Measurements from ENCODE around the gene SHB. TPM values are rescaled to one million over a fixed set of nuclear protein-coding genes. Genes with fewer than 3 reads are reported as not detected.

The SHB gene
- total RNA-seq, 1 experiment from 2014 or later = 29.6 TPM

DNA sequence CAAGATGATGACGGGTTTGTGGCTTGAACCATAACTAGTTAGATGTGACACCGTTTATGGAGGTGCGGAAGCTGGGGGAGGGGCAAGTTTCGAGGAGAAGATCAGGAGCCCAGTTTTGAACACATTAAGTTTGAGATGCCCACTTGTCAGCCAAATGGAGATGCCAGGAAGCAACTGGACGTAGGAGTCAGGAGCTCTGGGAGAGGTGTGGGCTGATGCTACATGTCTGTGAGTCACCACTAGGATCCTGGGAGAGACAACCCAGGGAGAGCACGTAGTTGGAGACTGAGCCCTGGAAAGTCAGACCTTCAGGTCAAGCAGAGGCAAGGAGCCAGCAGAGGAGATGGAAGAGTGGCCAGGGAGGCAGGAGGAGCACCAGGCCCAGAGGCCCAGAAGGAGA lies 116.3 kb downstream of the SHB start:
- ChIA-PET POLR2A (interaction anchor here (0.9 to 1.1 kb wide), 2 partner anchors 12 to 72 kb away, joined by 3 read pairs; no protein-coding TSS in a partner anchor), CTCF (no interaction called here)
- TF ChIP-seq, protein P1, sequence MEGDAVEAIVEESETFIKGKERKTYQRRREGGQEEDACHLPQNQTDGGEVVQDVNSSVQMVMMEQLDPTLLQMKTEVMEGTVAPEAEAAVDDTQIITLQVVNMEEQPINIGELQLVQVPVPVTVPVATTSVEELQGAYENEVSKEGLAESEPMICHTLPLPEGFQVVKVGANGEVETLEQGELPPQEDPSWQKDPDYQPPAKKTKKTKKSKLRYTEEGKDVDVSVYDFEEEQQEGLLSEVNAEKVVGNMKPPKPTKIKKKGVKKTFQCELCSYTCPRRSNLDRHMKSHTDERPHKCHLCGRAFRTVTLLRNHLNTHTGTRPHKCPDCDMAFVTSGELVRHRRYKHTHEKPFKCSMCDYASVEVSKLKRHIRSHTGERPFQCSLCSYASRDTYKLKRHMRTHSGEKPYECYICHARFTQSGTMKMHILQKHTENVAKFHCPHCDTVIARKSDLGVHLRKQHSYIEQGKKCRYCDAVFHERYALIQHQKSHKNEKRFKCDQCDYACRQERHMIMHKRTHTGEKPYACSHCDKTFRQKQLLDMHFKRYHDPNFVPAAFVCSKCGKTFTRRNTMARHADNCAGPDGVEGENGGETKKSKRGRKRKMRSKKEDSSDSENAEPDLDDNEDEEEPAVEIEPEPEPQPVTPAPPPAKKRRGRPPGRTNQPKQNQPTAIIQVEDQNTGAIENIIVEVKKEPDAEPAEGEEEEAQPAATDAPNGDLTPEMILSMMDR (IDR thresholded peaks at IDR 0.05; ENCODE audit: unreplicated experiment) = no peak
- Mint-ChIP-seq H3K9me3 (ENCODE audit: unreplicated experiment) (no peaks in the 10 kb centered on the region), H3K4me3 (ENCODE audit: unreplicated experiment) (no peak overlapping the region), H3K4me1 (ENCODE audit: insufficient read depth, unreplicated experiment) (peaks cover 35% of the 10 kb centered on the region), H3K27ac (ENCODE audit: low read depth, unreplicated experiment) (peak overlapping the region; percentile 16), H3K36me3 (ENCODE audit: insufficient read depth, unreplicated experiment) (peaks cover 33% of the 10 kb centered on the region), H3K27me3 (ENCODE audit: insufficient read depth, unreplicated experiment) (no peaks in the 10 kb centered on the region)
- peak; percentile 89 for DNase-seq (ENCODE audit: unreplicated experiment)
- no TSS peak for BruUV-seq (replicated peaks)
- intact Hi-C loops (cut with micrococcal nuclease) = loop anchor here (2.0 kb wide), 1 partner anchor 14 kb away; no protein-coding TSS in a partner anchor

GRCh38 chr9:37951671-37952449 lies 117.2 kb downstream of the SHB start:
- BruUV-seq (replicated peaks) = no TSS peak
- TF ChIP-seq, protein P1 (IDR thresholded peaks at IDR 0.05; ENCODE audit: unreplicated experiment) = no peak
- no peaks in the 10 kb centered on the region for H3K27me3 Mint-ChIP-seq (ENCODE audit: insufficient read depth, unreplicated experiment)
- no peak overlapping the region for H3K27ac Mint-ChIP-seq (ENCODE audit: low read depth, unreplicated experiment)
- H3K9me3 Mint-ChIP-seq (ENCODE audit: unreplicated experiment) = no peaks in the 10 kb centered on the region
- no peak for DNase-seq (ENCODE audit: unreplicated experiment)
- intact Hi-C loops (cut with micrococcal nuclease) = loop anchor here (2.0 kb wide), 1 partner anchor 15 kb away; no protein-coding TSS in a partner anchor
- H3K4me1 Mint-ChIP-seq (ENCODE audit: insufficient read depth, unreplicated experiment) = peaks cover 35% of the 10 kb centered on the region
- CTCF ChIA-PET = interaction anchor here (0.7 kb wide), 2 partner anchors 34 to 137 kb away, joined by 3 to 4 read pairs; no protein-coding TSS in a partner anchor
- POLR2A ChIA-PET = interaction anchor here (1.0 to 1.1 kb wide), 2 partner anchors 11 to 55 kb away, joined by 3 read pairs; no protein-coding TSS in a partner anchor
- H3K4me3 Mint-ChIP-seq (ENCODE audit: unreplicated experiment) = no peak overlapping the region
- peaks cover 33% of the 10 kb centered on the region for H3K36me3 Mint-ChIP-seq (ENCODE audit: insufficient read depth, unreplicated experiment)

GRCh38 chr9:37950561-37950960 lies 118.5 kb downstream of the SHB start:
- H3K9me3 Mint-ChIP-seq (ENCODE audit: unreplicated experiment) = no peaks in the 10 kb centered on the region
- no peak overlapping the region for H3K4me3 Mint-ChIP-seq (ENCODE audit: unreplicated experiment)
- no TSS peak for BruUV-seq (replicated peaks)
- peaks cover 41% of the 10 kb centered on the region for H3K4me1 Mint-ChIP-seq (ENCODE audit: insufficient read depth, unreplicated experiment)
- POLR2A ChIA-PET = no interaction called here
- TF ChIP-seq, protein P1 (IDR thresholded peaks at IDR 0.05; ENCODE audit: unreplicated experiment) = no peak
- H3K27ac Mint-ChIP-seq (ENCODE audit: low read depth, unreplicated experiment) = no peak overlapping the region
- H3K36me3 Mint-ChIP-seq (ENCODE audit: insufficient read depth, unreplicated experiment) = peaks cover 33% of the 10 kb centered on the region
- CTCF ChIA-PET = interaction anchor here (0.9 kb wide), 1 partner anchor 11 kb away, joined by 5 read pairs; no protein-coding TSS in a partner anchor
- intact Hi-C loops (cut with micrococcal nuclease) = no loop called here
- DNase-seq (ENCODE audit: unreplicated experiment) = no peak
- no peaks in the 10 kb centered on the region for H3K27me3 Mint-ChIP-seq (ENCODE audit: insufficient read depth, unreplicated experiment)

DNA sequence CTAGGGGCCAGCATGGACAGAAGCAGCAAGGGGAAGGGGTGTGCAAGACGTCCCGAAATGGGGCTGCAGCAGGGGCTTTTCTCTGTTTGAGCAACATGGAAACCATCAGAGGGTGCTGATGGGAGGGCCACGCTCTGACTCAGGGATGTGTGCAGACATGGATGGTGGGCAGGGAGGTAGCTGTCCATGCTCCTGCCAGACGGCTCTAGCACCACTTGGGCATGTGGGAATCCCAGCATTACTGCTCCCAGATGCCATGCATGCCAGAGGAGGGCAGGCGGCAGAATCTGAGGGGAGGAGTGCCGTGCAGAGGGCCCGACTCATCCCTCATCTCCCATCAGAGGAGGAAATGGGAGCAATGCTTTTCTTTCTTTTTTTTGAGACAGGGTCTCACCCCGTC lies 119.5 kb downstream of the SHB start:
- H3K27me3 Mint-ChIP-seq (ENCODE audit: insufficient read depth, unreplicated experiment) = no peaks in the 10 kb centered on the region
- POLR2A ChIA-PET = interaction anchor here (0.8 kb wide), 1 partner anchor 17 kb away, joined by 3 read pairs; no protein-coding TSS in a partner anchor
- CTCF ChIA-PET = no interaction called here
- intact Hi-C loops (cut with micrococcal nuclease) = no loop called here
- H3K36me3 Mint-ChIP-seq (ENCODE audit: insufficient read depth, unreplicated experiment) = peaks cover 33% of the 10 kb centered on the region
- no peak overlapping the region for H3K4me3 Mint-ChIP-seq (ENCODE audit: unreplicated experiment)
- no peak for DNase-seq (ENCODE audit: unreplicated experiment)
- peaks cover 44% of the 10 kb centered on the region for H3K4me1 Mint-ChIP-seq (ENCODE audit: insufficient read depth, unreplicated experiment)
- no TSS peak for BruUV-seq (replicated peaks)
- no peak overlapping the region for H3K27ac Mint-ChIP-seq (ENCODE audit: low read depth, unreplicated experiment)
- no peaks in the 10 kb centered on the region for H3K9me3 Mint-ChIP-seq (ENCODE audit: unreplicated experiment)
- TF ChIP-seq, protein P1 (IDR thresholded peaks at IDR 0.05; ENCODE audit: unreplicated experiment) = no peak
